CD4-positive, alpha-beta T cell (primary cell): ENCODE measurements around the gene VPREB1. TPM values are rescaled to one million over a fixed set of nuclear protein-coding genes. Genes with fewer than 3 reads are reported as not detected.

Source experiments
- ATAC-seq: fragments of 200-7000 bp; cut with Tn5 transposase; one replicate; pipeline ENCODE4 v1.10.0; 2022; ENCODE audit warnings: mild to moderate bottlenecking; ENCODE audit not compliant: poor library complexity
- CTCF ChIA-PET: fragments of 350-600 bp; sonication (Branson Sonifier 250); formaldehyde crosslinking; loops from one replicate; lab custom pipeline; 2021; ENCODE audit warnings: antibody characterized with exemption, inconsistent platforms; lab: Charles Lee
- POLR2A ChIA-PET: fragments of 350-600 bp; sonication (Branson Sonifier 250); formaldehyde crosslinking; loops from one replicate; lab custom pipeline; 2021; ENCODE audit warnings: antibody characterized with exemption, inconsistent platforms; lab: Charles Lee
- DNase-seq, 14 experiments: peaks; one replicate each; pipeline ENCODE4 v3.0.0-alpha.2; 2013 to 2020; ENCODE audit warnings: mixed read lengths in 2 of 14
- H3K27ac ChIP-seq, 2 donors: one replicate each; pipeline versions ENCODE4 v1.5.1 to v1.7.0; 2013; ENCODE audit warnings: low read length in 2 of 2, low read depth in 1 of 2, mild to moderate bottlenecking in 1 of 2
- H3K27me3 ChIP-seq, 2 experiments: 1 replicate in 1 of 2; 2 replicates in 1 of 2; pipeline versions ENCODE4 v1.6.1 to v1.7.0; 2013; ENCODE audit warnings: low read length in 2 of 2, control low read depth in 1 of 2, mild to moderate bottlenecking in 1 of 2, moderate library complexity in 1 of 2; ENCODE audit not compliant: insufficient read depth in 2 of 2, control insufficient read depth in 1 of 2
- H3K36me3 ChIP-seq: one replicate; pipeline ENCODE4 v1.6.1; 2013; ENCODE audit warnings: low read length, control low read depth; ENCODE audit not compliant: insufficient read depth
- H3K4me1 ChIP-seq: one replicate; pipeline ENCODE4 v1.6.1; 2013; ENCODE audit warnings: low read length, control low read depth; ENCODE audit not compliant: insufficient read depth
- H3K4me3 ChIP-seq: one replicate; pipeline ENCODE4 v1.5.1; 2013; ENCODE audit warnings: mild to moderate bottlenecking, low read length, moderate library complexity
- H3K9me3 ChIP-seq, 2 experiments: 1 replicate in 1 of 2; 2 replicates in 1 of 2; pipeline versions ENCODE4 v1.6.1 to v1.7.0; 2013; ENCODE audit warnings: low read length in 2 of 2, mild to moderate bottlenecking in 2 of 2, control low read depth in 1 of 2, moderate library complexity in 1 of 2; ENCODE audit not compliant: control insufficient read depth in 1 of 2, insufficient read depth in 1 of 2
- H3K27ac Mint-ChIP-seq: one replicate; pipeline ENCODE4 v1.8.0; 2020; ENCODE audit warnings: mixed read lengths
- H3K27me3 Mint-ChIP-seq: one replicate; pipeline ENCODE4 v1.8.0; 2021; ENCODE audit warnings: mixed read lengths
- H3K36me3 Mint-ChIP-seq: one replicate; pipeline ENCODE4 v1.8.0; 2021; ENCODE audit warnings: low read depth, mixed read lengths
- H3K4me1 Mint-ChIP-seq: one replicate; pipeline ENCODE4 v1.8.0; 2021; ENCODE audit warnings: low read depth, mixed read lengths
- H3K4me3 Mint-ChIP-seq: one replicate; pipeline ENCODE4 v1.8.0; 2020; ENCODE audit warnings: mild to moderate bottlenecking, mixed read lengths
- H3K9me3 Mint-ChIP-seq: one replicate; pipeline ENCODE4 v1.8.0; 2020; ENCODE audit warnings: mixed read lengths
- CTCF ChIP-seq: fragments of 200-600 bp; IDR thresholded peaks from one replicate; pipeline ENCODE4 v1.8.0; 2022; ENCODE audit warnings: antibody characterized with exemption, mild to moderate bottlenecking
- intact Hi-C, 2 experiments: fragments of 100-400 bp; cut with DNase I in 1 of 2; cut with micrococcal nuclease in 1 of 2; formaldehyde crosslinking; loops; one replicate each; pipeline versions ENCODE4 v1.15.1 to v1.9.0; 2023 to 2025; cut with DNase I, micrococcal nuclease
- total RNA-seq, 174 experiments: library from RNA in 2 of 174; stranded (reverse) in 2 of 174; gene quantifications; one replicate each; pipeline ENCODE4 v1.2.3 and lab custom pipeline; 2021 to 2026

The VPREB1 gene
- total RNA-seq, 2 experiments from 2014 or later: not detected

DNA sequence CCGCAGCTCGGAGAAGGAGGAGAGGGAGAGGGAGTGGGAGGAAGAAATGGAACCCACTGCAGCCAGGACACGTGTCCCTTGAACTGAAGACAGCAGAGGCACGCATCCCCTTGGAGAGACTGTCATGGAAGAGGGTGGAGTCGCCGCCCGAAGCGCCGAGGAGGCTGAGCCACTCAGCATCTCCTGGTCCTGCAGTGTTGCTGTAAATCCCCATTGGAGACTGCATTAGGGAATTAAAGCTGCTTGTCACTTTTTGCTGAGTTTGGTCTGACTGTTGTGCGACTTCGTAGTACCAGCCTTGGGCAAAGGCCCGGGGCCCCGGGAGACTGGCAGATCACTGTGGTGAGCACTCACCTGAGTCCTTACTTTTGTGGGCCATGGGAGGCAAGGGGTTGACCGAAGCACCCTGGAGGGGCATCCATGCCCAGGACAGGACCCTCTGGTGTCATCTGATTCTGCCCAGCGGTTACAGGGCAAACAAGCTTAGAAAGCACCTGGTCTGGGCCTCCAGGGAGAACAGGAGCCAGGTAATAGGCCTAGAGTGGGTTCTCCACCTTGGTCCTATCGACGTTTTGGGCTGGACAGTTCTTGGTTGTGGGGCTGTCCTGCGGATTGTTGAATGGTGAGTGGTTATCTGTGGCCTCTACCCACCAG, 797 bp downstream of the VPREB1 start:
- ATAC-seq: no peak
- H3K4me3 ChIP-seq: no peak overlapping the region
- H3K9me3 ChIP-seq: no peaks in the 10 kb centered on the region
- peaks cover 20% of the 10 kb centered on the region for H3K4me1 Mint-ChIP-seq
- H3K36me3 Mint-ChIP-seq: no peaks in the 10 kb centered on the region
- TF ChIP-seq CTCF: no peak
- intact Hi-C loops: no loop called here
- peaks cover 10% of the 10 kb centered on the region for H3K4me1 ChIP-seq
- no peak overlapping the region for H3K27ac ChIP-seq
- DNase-seq: no peak
- H3K9me3 Mint-ChIP-seq: no peaks in the 10 kb centered on the region
- H3K36me3 ChIP-seq: no peaks in the 10 kb centered on the region
- H3K27me3 Mint-ChIP-seq: peaks cover 21% of the 10 kb centered on the region
- H3K27ac Mint-ChIP-seq: no peak overlapping the region
- no peak overlapping the region for H3K4me3 Mint-ChIP-seq
- peaks cover 0 to 3% of the 10 kb centered on the region in 2 experiments for H3K27me3 ChIP-seq
- POLR2A ChIA-PET: no interaction called here
- CTCF ChIA-PET: interaction anchor here (0.6 to 2.2 kb wide), 2 partner anchors 10 to 13 kb away, joined by 3 to 5 read pairs; no protein-coding TSS in a partner anchor

- Histone ChIP-seq H3K4me1 (peaks cover 10% of the 10 kb centered on the region), H3K36me3 (no peaks in the 10 kb centered on the region), H3K27ac (no peak overlapping the region), H3K9me3 (no peaks in the 10 kb centered on the region), H3K27me3 (peaks cover 0 to 3% of the 10 kb centered on the region in 2 experiments), H3K4me3 (no peak overlapping the region)
- ATAC-seq (no peak), DNase-seq (no peak)
- ChIA-PET POLR2A (no interaction called here), CTCF (interaction anchor here (0.6 to 2.2 kb wide), 2 partner anchors 10 to 14 kb away, joined by 3 to 5 read pairs; no protein-coding TSS in a partner anchor)
- Mint-ChIP-seq H3K4me3 (no peak overlapping the region), H3K4me1 (peaks cover 20% of the 10 kb centered on the region), H3K27ac (no peak overlapping the region), H3K36me3 (no peaks in the 10 kb centered on the region), H3K27me3 (peaks cover 16% of the 10 kb centered on the region), H3K9me3 (no peaks in the 10 kb centered on the region)
- intact Hi-C loops: no loop called here
- no peak for TF ChIP-seq CTCF
These were observed 1.4 kb downstream of the VPREB1 start for GRCh38 chr22:22245935-22246525.

GRCh38 chr22:22246706-22247105, 2.1 kb downstream of the VPREB1 start:
- Histone ChIP-seq H3K9me3 (no peaks in the 10 kb centered on the region), H3K27ac (no peak overlapping the region), H3K4me1 (peaks cover 10% of the 10 kb centered on the region), H3K27me3 (peaks cover 0 to 3% of the 10 kb centered on the region in 2 experiments), H3K4me3 (no peak overlapping the region), H3K36me3 (no peaks in the 10 kb centered on the region)
- Mint-ChIP-seq H3K4me3 (no peak overlapping the region), H3K9me3 (no peaks in the 10 kb centered on the region), H3K36me3 (no peaks in the 10 kb centered on the region), H3K4me1 (peaks cover 20% of the 10 kb centered on the region), H3K27me3 (peaks cover 12% of the 10 kb centered on the region), H3K27ac (no peak overlapping the region)
- no peak for DNase-seq
- CTCF ChIA-PET: interaction anchor here (2.2 kb wide), 1 partner anchor 11 kb away, joined by 5 read pairs; no protein-coding TSS in a partner anchor
- TF ChIP-seq CTCF: no peak
- no peak for ATAC-seq
- POLR2A ChIA-PET: no interaction called here
- intact Hi-C loops: no loop called here
